ENCODE data around the gene SPP2.

Gene SPP2

GRCh38 chr2:234038076-234038802 is 12.3 kb upstream of the SPP2 start:
- H3K4me3 ChIP-seq (ENCODE audit: low read depth, low read length) = no peak overlapping the region
- TF ChIP-seq CTCF (IDR thresholded peaks at IDR 0.05; ENCODE audit: low read depth, low read length) = no peak

GRCh38 chr2:234044157-234044556 is 6.3 kb upstream of the SPP2 start:
- no peak overlapping the region for H3K4me3 ChIP-seq (ENCODE audit: low read depth, low read length)
- TF ChIP-seq CTCF (IDR thresholded peaks at IDR 0.05; ENCODE audit: low read depth, low read length) = no peak

GRCh38 chr2:234046521-234046920 is 4.0 kb upstream of the SPP2 start:
- no peak overlapping the region for H3K4me3 ChIP-seq (ENCODE audit: low read depth, low read length)
- no peak for TF ChIP-seq CTCF (IDR thresholded peaks at IDR 0.05; ENCODE audit: low read depth, low read length)

GRCh38 chr2:234047361-234047760 is 3.1 kb upstream of the SPP2 start:
- no peak for TF ChIP-seq CTCF (IDR thresholded peaks at IDR 0.05; ENCODE audit: low read depth, low read length)
- no peak overlapping the region for H3K4me3 ChIP-seq (ENCODE audit: low read depth, low read length)

GRCh38 chr2:234048049-234048448 is 2.5 kb upstream of the SPP2 start:
- no peak overlapping the region for H3K4me3 ChIP-seq (ENCODE audit: low read depth, low read length)
- TF ChIP-seq CTCF (IDR thresholded peaks at IDR 0.05; ENCODE audit: low read depth, low read length) = no peak

- no peak for TF ChIP-seq CTCF (IDR thresholded peaks at IDR 0.05; ENCODE audit: low read depth, low read length)
- no peak overlapping the region for H3K4me3 ChIP-seq (ENCODE audit: low read depth, low read length)
Measured at GRCh38 chr2:234051374-234052070, 1.0 kb downstream of the SPP2 start.

- no peak for TF ChIP-seq CTCF (IDR thresholded peaks at IDR 0.05; ENCODE audit: low read depth, low read length)
- H3K4me3 ChIP-seq (ENCODE audit: low read depth, low read length) = no peak overlapping the region
Measured at GRCh38 chr2:234058881-234059280, 8.4 kb downstream of the SPP2 start.
